Stimulated activated CD8-positive, alpha-beta memory T cell treated with anti-CD3 and anti-CD28 coated beads, Interleukin-2, amount 100 ng/mL, for 48 hours (primary cell): Measurements from ENCODE around the gene ANK3.
"Not testable (repeated sequence)": the region's sequence is repeated elsewhere in the genome, so short reads cannot be mapped to it uniquely, and the experiment has no call there.

Source experiments
- DNase-seq, 2 donors: peaks; one replicate each; pipeline ENCODE4 v3.0.0-alpha.2; 2020; ENCODE audit warnings: low read depth in 2 of 2

Gene ANK3

GRCh38 chr10:60309371-60309770 lies 80.3 kb downstream of the ANK3 start:
- no peak for DNase-seq

DNA sequence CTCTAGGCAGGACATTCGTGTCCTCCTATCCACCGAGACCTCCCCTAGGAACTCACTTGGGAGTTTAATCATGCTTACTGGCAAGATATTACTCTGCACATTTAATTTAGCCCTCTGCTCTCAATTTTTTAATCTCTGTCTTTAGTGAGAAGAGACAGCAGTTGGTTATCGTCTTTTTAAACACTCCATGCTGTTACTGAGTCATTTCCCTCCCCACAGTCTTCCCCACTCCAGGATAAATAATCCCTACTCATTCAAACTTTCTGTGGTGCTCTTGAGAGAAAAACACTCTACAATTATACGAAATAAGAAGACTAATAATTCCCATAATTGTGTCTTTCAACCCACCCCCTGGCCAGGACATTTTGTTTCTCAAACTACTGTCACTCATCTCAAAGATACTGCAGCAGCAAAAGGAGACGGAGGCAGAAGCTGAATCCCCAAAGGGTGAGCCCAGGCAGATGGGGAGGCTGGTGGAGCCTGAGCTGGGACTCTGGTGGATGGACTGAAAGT lies 84.2 kb downstream of the ANK3 start:
- no peak for DNase-seq

- DNase-seq, result no peak
These were observed 84.8 kb downstream of the ANK3 start for GRCh38 chr10:60304829-60305379.

DNA sequence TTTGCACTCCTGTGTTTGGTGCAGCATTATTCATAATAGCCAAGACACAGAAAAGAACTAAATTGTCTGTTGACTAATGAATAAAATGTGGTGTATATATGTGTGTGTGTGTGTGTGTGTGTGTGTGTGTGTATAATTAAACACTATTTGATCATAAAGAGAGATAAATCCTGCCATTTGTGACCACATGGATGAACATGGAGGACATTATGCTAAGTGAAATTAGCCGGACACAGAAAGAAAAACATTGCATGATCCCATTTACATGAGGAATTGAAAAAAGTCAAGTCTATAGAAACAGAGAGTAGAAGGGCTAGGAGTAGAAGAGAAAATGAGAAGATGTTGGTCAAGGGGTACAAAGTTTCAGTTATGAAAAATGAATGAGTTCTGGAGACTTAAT lies 85.9 kb downstream of the ANK3 start:
- no peak for DNase-seq

- DNase-seq, result no peak
These were observed 89.5 kb downstream of the ANK3 start for GRCh38 chr10:60299961-60300883.

- no peak for DNase-seq
These were observed 90.3 kb downstream of the ANK3 start for GRCh38 chr10:60299390-60299778.

- DNase-seq, result no peak
These were observed 91.0 kb downstream of the ANK3 start for GRCh38 chr10:60298408-60299389.

DNA sequence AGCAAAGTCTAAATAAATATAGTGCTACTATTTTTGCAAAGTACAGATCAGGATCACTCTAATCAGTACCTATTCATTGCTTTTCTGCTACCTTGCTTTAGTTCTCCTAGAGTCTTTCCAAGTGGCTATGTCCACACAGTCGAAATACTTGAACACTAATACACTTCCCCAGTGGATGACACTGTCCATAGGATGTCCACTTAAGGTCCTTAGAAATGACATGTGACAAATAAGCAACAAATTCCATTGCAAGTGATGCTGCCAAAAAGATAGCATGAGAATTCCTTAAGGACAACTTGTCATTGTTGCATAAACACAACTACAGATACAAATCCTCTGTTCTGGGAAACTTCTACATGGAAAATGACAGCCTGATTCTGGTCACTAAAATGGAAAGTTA lies 93.6 kb downstream of the ANK3 start:
- DNase-seq, result no peak

DNA sequence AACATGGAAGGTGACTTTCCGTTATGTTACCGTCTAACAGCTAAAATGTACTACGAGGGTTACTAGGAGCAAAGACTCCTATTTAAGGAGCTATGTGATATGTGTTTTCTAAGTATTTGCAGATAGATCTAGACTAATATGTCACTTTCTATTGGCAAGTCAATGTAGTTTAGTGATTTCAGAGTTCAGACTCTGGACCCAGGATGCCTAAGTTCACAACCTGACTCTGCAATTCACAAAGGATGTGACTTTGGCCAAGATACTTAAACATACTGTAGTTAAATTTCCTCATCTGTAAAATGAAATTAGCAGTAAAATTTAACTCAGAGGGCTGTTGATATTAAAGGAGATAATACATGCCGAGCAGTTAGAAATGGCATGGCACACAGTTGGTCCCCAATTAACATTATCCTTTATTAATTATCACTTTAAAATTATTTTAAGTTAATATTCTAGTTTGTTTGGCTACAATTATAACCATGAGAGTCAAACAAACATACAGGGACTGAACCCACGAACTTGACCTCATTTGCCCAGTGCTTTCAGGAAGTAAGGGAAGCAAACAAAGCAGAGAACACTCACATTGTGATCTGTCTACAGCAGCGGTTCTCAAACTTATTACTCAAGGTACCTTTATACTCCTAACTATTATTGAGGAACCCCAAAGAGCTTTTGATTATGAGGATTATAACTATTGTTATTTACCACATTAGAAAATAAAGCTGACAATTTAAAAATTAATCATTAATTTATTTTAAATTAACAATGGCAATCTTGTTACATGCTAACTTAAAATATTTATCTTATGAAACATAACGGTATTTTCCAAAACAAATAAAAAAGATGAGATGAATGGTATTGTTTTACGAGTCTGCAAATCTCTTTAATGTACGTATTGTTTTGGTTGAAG lies 94.4 kb downstream of the ANK3 start:
- no peak for DNase-seq

DNA sequence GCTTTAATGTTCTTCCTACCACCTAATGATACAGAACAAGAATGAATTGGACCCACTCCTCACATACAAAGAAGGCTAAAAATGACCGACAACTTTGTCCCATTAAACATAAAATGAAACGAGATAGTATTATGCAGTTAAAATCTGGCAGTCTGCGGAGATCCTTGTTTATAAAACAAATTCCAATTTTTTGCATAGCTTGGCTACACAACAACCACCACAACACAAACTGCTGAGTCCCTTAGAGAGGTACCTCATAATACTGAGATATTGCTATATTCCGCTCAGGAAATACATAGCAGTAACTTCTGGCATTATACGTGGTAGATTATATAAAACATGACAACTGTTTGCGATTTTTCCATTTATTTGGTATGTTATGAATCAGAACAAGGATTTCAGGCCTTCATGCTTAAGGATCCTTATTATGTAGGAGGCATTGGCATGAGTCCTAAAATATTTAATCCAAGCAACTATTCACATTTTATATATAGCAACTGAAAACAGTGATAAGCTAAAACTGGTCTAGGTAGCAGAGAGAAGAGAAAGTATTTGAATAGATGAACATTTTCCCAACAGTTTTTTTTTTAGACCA lies 96.0 kb downstream of the ANK3 start:
- DNase-seq, result no peak

GRCh38 chr10:60292998-60293397 lies 96.7 kb downstream of the ANK3 start:
- no peak for DNase-seq

DNA sequence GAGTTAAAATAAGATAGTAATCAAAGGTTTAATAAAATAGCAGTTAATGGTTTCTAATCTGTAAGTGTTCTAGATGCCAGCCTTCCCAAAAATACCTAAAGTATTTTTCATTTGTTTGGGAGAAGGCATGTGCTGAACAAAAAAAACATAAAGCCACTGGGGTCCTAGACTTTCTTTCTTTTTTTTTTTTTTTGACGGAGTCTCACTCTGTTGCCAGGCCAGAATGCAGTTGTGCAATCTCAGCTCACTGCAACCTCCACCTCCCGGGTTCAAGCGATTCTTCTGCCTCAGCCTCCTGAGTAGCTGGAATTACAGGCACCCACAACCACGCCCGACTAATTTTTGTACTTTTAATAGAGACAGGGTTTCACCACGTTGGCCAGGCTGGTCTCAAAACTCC lies 97.1 kb downstream of the ANK3 start:
- DNase-seq, result not testable (repeated sequence)

GRCh38 chr10:60291344-60291930 lies 98.2 kb downstream of the ANK3 start:
- DNase-seq, result no peak

DNA sequence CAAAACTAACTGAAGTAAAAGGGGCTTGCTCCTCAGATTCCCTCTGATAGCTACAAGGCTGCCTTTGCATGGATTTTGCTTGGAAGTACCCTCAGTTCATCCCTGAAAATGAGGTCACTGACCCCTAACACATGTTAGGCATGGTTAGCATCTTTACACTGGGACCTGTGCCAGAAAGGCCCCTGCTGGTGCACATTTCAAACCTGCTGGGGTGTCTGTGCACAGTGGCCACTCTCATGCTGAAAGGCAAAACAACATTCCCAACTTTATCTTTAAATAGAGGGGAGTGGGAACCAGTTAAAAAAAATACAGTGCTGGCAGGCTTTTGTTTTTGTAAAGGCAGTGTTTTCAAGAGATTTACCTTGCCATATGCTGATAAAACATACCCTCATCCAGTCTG lies 99.1 kb downstream of the ANK3 start:
- DNase-seq, result no peak

DNA sequence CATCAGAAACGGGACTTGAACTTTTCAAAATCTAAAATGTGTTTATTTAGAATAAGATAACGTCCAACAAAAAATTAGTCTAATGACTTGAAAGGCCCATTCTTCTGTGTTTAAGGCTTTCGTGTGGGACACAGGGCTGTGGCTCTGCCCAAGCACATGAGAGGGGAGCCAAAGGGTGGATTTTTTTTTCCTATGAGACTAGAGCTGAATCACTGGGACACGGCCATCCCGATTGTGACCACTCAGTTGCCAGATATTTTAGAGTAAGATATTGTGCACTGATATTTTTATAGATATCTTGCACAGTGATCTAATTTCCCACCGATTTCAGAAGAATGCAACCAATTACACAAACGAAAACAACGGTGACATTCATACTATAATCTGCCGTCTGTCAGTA lies 99.9 kb downstream of the ANK3 start:
- no peak for DNase-seq

DNA sequence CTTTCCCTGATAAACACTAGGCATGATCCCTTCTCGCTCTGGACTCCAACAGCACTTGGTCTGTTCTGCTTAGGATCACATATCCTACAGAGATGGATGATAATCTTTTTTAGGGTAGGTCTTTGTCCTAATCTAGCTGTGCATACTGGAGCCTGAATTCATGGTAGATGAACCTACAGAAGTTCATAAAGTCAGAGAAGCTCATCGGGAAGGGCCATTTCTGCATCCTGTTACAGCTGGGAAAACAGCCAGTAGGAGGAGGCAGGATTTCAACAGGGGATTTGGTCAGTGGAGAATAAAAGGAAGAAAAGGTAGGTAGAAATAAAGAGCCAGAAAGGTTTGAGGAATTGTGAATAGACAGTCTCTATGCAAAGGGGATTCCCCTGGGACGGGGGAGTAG lies 101.4 kb downstream of the ANK3 start:
- DNase-seq, result no peak

DNA sequence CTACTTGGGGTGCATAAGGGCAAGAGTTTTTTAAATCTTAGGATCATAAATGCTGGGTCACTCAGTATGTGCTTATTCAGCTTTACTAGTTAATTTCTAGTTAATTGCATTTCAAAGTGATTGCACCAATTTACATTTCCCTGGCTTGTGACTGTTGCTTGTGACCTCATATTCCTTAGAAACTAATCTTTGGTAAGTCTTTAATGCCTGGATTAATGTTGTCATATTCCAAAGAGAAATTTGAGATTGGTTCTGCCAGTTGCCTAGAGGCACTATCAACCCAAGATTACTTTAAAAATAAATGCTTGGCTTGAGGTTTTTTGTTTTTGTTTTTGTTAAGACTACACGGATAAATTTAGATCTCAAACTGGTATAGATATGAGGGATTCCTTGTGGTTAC lies 103.1 kb downstream of the ANK3 start:
- no peak for DNase-seq

DNA sequence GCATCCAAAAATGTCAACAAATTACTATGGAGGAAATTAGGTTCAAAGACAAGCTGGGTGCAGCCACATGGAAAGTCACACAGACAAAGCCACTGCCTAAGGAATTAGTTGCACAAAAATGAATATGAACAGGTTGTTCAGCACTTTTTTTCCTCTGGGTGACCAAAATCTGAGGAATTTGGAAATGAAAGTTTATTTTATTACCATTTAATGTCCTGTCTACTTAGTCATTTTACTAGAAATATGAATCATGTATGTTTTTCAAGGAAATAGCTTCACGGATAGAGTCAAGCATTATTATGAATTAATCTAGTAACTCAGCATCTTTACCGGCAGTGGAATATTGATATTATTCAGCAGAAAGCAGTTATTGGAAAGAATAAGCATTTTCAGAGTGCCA lies 106.3 kb downstream of the ANK3 start:
- no peak for DNase-seq

- no peak for DNase-seq
These were observed 106.8 kb downstream of the ANK3 start for GRCh38 chr10:60282771-60283353.
